Natural killer cell treated with Interleukin-12 subunit alpha and Interleukin-12 subunit beta and Interleukin-15 and Interleukin-18, amount 100 ng/mL, for 72 hours (primary cell): Measurements from ENCODE around the gene CD226. TPM values are rescaled to one million over a fixed set of nuclear protein-coding genes. Genes with fewer than 3 reads are reported as not detected.
A peak's percentile ranks its signal among the peaks of the same experiment; 100 is the strongest.

ENCODE experiments used
- ATAC-seq, 2 donors: fragments of 150-1000 bp; cut with Tn5 transposase in 1 of 2; sonication (Bioruptor Pico), chemical (Tn5 transposase) in 1 of 2; 2 replicates each; pipeline ENCODE4 v1.10.0; 2021
- DNase-seq: peaks from one replicate; pipeline ENCODE4 v3.0.0; 2022; ENCODE audit warnings: low spot score
- H3K27ac Mint-ChIP-seq, 2 donors: 1 replicate in 1 of 2; 2 replicates in 1 of 2; pipeline ENCODE4 v1.8.0; 2022; ENCODE audit warnings: mixed read lengths in 2 of 2, mild to moderate bottlenecking in 1 of 2, moderate library complexity in 1 of 2
- H3K27me3 Mint-ChIP-seq, 2 donors: 1 replicate in 1 of 2; 2 replicates in 1 of 2; pipeline ENCODE4 v1.8.0; 2022; ENCODE audit warnings: mixed read lengths in 2 of 2
- H3K36me3 Mint-ChIP-seq: one replicate; pipeline ENCODE4 v1.8.0; 2022; ENCODE audit warnings: mixed read lengths
- H3K4me1 Mint-ChIP-seq, 2 donors: 1 replicate in 1 of 2; 2 replicates in 1 of 2; pipeline ENCODE4 v1.8.0; 2022; ENCODE audit warnings: low read depth in 2 of 2, mixed read lengths in 2 of 2, mild to moderate bottlenecking in 1 of 2
- H3K4me3 Mint-ChIP-seq: one replicate; pipeline ENCODE4 v1.8.0; 2022; ENCODE audit warnings: mixed read lengths
- H3K9me3 Mint-ChIP-seq: 2 replicates; pipeline ENCODE4 v1.8.0; 2022; ENCODE audit warnings: mixed read lengths
- total RNA-seq, 2 donors: library from RNA; stranded (reverse); gene quantifications; one replicate each; pipeline ENCODE4 v1.2.3, GENCODE V29; 2022

The CD226 gene
- total RNA-seq = 100 to 1,000 TPM; 153 to 181 TPM

DNA sequence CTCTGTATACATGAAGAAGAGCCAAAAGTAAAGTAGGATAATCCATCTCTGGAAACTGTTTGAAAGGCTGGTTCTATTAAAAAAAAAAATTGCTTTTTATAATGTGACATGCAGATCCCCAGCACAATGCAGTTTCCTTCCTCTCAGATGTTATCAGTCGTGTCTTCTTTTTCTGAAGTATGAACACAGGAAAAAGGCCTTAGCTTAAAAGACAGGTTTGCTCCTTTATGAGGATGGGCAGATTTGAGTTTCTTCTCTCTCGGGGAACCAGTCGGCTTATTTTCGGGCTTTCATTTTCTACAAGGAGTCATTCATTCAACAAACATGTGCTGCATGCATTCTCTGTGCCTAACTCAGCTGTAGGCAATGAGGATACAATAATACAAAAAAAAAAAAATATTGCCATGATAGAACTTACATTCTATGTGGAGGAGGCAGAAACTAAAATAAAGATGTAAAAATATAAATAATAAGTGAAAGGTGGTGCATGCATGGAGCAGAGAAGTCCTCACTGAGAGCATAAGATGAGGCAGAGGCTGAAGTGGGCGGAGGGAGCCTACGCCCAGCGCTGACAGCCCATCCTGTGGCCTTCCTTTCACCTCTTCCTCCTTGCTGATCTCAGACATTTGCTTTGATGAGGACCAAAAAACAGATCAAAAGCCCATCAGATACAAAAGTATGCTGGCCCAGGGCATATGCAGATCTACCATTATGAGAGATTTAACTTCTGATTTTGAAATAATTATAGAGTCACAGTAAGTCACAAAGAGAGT, at the start of gene CD226:
Gene CD226 (minus strand): TSS at position 513 of the 773 bp plus-strand sequence. CDS start 467 bp downstream, at position 46.
- Mint-ChIP-seq H3K4me1 (peaks cover 44 to 53% of the 10 kb centered on the region in 2 donors), H3K27ac (no peak within 1 kb of the TSS), H3K9me3 (peaks cover 9% of the 10 kb centered on the region), H3K36me3 (peaks cover 51% of the 10 kb centered on the region), H3K27me3 (no peaks in the 10 kb centered on the region), H3K4me3 (no peak within 1 kb of the TSS)
- peak; percentile 68 for DNase-seq
- peak; percentile 74 to 77 for ATAC-seq

DNA sequence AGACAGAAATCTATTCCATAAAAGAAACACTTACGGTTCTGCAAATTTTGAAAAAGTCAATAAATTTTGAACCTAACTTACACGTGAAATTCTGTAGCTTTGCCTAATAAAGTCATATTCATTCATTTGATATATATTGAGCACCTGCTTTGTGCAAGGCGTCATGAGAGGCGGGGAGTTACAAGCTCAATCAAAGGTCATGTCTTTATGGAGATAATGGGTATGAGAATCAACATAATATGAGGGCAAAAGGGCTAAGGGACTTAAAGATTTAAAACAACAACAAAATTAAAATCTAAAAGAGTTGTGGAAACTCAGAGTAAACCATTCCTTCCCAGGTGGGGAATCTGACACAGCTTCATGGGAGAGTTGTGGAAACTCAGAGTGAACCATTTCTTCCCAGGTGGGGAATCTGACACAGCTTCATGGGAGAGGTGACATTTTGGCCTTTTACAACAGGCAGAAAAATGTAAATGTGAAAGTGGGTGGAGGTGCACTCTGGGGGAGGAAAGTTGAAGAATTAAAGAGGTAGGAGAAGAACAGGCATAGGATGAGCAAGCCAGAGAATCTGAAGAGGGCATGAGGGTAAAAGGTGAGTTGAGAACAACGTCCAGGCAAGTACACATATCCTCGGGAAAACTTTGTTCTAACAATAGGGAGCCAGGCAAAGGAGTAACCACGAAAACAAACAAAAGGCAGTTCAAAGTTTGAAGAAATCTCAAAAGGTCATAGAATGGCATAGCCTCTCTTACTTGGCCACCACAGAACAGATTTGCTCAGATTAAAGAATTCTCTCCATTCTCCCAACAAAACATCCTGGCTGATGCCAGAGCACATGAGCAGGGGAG, 49.5 kb upstream of the CD226 start:
- Mint-ChIP-seq H3K36me3 (peaks cover 28% of the 10 kb centered on the region), H3K27me3 (no peaks in the 10 kb centered on the region), H3K27ac (no peak overlapping the region), H3K4me1 (peaks cover 0 to 7% of the 10 kb centered on the region in 2 donors), H3K4me3 (no peak overlapping the region), H3K9me3 (no peaks in the 10 kb centered on the region)
- ATAC-seq (no peak), DNase-seq (no peak)

DNA sequence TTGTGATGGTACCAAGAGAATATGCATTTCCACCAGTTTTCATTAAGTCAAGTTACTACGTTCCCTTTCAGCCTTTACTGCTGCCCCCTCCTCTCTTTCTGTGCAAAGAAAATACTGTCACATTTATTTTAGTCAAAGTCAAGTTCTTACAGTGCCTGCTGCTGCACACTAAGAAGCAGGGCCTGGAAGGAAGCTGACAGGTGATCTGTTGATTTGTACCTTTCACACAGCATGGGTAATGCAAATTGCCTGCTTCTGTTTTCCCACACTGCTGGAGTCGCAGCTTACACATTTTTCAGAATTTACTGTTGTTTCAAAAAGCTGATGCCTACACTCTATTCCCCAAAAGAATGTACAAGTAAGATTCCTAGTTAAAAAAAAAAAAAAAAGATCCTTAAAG, 48.7 kb upstream of the CD226 start:
- Mint-ChIP-seq H3K36me3 (peaks cover 30% of the 10 kb centered on the region), H3K9me3 (no peaks in the 10 kb centered on the region), H3K27ac (no peak overlapping the region), H3K27me3 (no peaks in the 10 kb centered on the region), H3K4me1 (peaks cover 0 to 7% of the 10 kb centered on the region in 2 donors), H3K4me3 (no peak overlapping the region)
- no peak for DNase-seq
- no peak for ATAC-seq

DNA sequence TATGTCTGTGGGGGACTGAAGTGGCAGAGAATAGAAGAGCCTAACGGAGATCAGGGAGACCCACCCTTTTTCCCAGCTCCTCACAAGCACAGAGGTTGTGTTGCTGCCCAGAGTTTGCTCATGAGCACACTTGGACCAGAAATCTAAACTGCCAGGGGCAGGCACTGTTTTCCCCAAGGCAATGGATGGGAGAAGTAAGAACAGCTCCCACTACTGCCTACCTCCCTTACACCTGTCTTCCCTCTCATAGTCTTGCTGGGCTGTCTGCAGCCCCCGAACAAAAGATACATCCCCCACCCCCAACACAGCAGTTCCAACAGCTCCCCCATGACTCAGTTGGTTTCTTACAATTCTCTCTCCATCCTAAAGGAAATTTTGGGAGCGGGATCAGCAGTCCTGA, 48.1 kb upstream of the CD226 start:
- peaks cover 30% of the 10 kb centered on the region for H3K36me3 Mint-ChIP-seq
- H3K4me3 Mint-ChIP-seq = no peak overlapping the region
- DNase-seq = no peak

DNA sequence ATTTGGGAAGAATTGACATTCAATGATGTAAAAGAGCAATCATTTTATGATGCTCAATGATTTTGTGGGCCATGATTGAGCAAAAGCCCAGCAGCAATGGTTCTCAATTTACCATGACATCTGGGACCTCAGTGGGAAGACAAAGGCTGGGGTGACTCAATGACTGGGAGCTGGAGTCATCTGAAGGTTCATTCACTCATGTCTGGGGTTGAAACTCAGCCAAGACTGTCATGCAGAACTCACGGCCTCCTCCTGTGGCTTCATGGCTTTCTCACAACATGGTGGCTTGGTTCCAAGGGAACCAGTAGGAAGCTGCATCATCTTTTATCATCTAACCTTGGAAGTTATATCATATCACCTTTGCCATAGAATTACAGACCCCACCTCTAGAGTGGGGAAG, 45.1 kb upstream of the CD226 start:
- Mint-ChIP-seq H3K4me1 (peaks cover 0 to 6% of the 10 kb centered on the region in 2 donors), H3K9me3 (peaks cover 9% of the 10 kb centered on the region), H3K4me3 (no peak overlapping the region), H3K36me3 (peaks cover 50% of the 10 kb centered on the region), H3K27me3 (no peaks in the 10 kb centered on the region), H3K27ac (no peak overlapping the region)
- ATAC-seq = no peak
- no peak for DNase-seq

More for the DNA sequence above, 48.1 kb upstream of the CD226 start:
- Mint-ChIP-seq H3K27ac (no peak overlapping the region), H3K9me3 (no peaks in the 10 kb centered on the region), H3K4me1 (peaks cover 0 to 7% of the 10 kb centered on the region in 2 donors), H3K27me3 (no peaks in the 10 kb centered on the region)
- no peak for ATAC-seq

DNA sequence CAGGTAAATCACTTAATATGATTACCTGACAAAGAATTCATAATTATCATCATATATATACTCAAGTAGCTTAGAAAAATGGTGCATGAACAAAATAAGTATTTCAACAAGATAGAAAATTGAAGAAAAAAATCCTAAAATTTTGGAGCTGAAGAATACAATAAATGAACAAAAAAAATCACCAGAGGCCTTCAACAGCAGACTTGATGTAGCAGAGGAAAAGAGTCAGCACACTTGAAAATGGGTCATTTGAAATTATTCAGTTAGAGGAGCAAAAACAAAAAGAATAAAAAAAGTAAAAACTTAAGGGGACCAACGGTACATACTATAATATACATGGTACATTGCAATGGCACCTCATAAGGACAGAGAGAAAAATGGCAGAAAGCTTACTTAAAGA, 40.2 kb upstream of the CD226 start:
- Mint-ChIP-seq H3K36me3 (peaks cover 48% of the 10 kb centered on the region), H3K27ac (peak overlapping the region in 1 of 2 donors; percentile 40), H3K4me1 (peaks cover 5 to 10% of the 10 kb centered on the region in 2 donors), H3K27me3 (no peaks in the 10 kb centered on the region), H3K4me3 (no peak overlapping the region), H3K9me3 (peaks cover 17% of the 10 kb centered on the region)
- ATAC-seq (no peak), DNase-seq (no peak)

DNA sequence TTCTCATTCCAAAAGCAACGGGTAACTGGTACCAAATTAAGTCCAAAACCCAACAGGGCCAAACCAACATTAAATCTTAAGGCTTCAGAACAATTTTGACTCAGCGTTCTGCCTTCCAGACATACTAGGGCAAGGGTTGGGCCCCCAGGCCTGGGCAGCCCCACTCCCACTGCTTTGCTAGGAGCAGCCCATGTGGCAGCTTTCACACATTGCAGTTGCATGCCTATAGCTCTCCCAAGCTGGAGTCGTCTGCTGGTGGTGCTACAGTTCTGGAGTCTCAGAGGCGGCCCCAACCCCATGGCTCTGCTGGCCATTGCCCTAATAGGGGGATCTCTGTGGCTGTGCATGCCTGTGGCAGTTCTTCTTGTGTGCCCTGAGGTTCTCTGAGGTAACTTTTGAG, 37.6 kb upstream of the CD226 start:
- Mint-ChIP-seq H3K4me3 (no peak overlapping the region), H3K36me3 (peaks cover 48% of the 10 kb centered on the region), H3K27me3 (no peaks in the 10 kb centered on the region), H3K27ac (no peak overlapping the region), H3K4me1 (peaks cover 31 to 33% of the 10 kb centered on the region in 2 donors), H3K9me3 (peaks cover 17% of the 10 kb centered on the region)
- DNase-seq = no peak
- no peak for ATAC-seq

DNA sequence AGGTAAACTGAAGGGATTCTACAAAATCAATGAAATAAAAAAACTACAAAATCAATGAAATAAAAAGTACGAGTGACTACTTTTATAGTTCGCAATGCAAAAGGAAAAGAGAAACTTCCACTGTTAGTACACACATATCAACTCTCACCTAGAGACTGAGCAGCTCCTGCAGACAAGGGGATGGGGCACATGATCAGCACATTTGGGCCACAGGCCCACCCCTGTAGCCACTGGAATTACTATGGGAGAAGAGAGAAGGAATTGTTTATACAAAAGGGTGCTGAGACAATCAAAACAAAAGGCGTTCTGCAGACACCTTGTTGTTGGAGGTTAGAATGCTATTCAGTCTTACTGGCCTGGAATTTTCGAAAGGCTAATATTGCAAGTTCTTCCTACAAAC, 34.7 kb upstream of the CD226 start:
- peak overlapping the region; percentile 88 to 93 for H3K27ac Mint-ChIP-seq
- ATAC-seq (no peak), DNase-seq (no peak)
- peaks cover 10% of the 10 kb centered on the region for H3K9me3 Mint-ChIP-seq
- H3K36me3 Mint-ChIP-seq = peaks cover 34% of the 10 kb centered on the region
- H3K27me3 Mint-ChIP-seq = no peaks in the 10 kb centered on the region
- peak overlapping the region; percentile 79 for H3K4me3 Mint-ChIP-seq
- peaks cover 53 to 59% of the 10 kb centered on the region in 2 donors for H3K4me1 Mint-ChIP-seq

DNA sequence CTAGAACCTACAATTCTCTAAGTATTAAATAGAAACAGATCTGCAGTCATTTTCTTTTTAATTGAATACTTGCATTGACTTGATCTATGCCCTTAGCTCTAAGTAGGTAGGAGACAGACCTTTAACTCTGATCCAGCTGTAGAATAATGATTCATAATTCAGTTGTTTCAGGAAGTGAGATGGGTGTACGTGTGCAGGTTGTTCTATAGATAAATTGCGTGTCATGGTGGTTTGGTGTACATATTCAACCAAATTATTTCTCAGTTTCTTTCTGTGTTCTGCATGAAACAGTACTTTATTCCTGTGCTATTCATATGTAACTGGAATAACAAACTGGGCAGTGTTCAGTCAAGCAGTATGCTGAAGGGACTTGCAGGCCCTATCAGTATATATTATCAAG, 34.3 kb upstream of the CD226 start:
- peak overlapping the region; percentile 79 for H3K4me3 Mint-ChIP-seq
- DNase-seq (no peak), ATAC-seq (peak; percentile 48 to 53)
- peaks cover 6% of the 10 kb centered on the region for H3K9me3 Mint-ChIP-seq
- peaks cover 57 to 62% of the 10 kb centered on the region in 2 donors for H3K4me1 Mint-ChIP-seq
- peaks cover 34% of the 10 kb centered on the region for H3K36me3 Mint-ChIP-seq
- H3K27me3 Mint-ChIP-seq = no peaks in the 10 kb centered on the region
- H3K27ac Mint-ChIP-seq = peak overlapping the region; percentile 88 to 93

DNA sequence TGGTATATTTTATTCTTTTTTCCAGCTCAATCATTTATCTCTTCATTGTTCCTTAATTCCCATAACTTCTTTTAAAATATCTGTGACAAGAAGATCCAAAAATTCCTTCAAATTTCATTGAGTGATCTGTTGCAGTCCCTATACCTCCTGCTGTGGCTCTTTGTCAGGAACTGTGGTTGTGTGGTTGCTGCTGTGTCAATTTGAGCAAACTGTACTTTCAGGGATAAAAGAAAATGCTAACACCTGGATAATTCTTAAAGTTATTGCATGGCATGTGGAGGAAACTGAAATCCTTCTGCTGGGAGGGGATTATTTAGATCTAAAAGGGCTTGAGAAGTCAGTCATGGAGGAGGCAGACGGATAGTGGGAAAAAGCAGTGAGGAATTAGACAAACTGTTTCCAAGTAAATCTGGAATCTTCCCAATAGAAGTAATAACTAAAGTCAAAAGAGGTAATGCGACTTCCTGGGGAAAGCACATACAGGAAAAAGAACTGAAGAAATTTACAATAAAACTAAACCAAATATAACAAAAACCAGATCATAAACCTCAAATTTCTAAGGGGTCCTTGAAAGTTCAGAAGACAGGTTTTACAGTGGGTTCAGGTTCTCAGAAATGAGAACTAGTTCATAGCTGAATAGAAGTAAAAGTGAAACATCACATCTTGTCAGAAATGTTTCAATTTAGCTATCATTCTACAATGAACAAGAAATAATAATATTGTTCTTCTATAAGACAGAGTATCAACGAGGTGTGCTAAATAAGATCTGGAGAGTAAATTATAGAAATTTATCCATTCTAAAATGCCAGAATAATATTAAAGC, 33.5 kb upstream of the CD226 start:
- peak overlapping the region; percentile 79 for H3K4me3 Mint-ChIP-seq
- H3K4me1 Mint-ChIP-seq = peaks cover 62% of the 10 kb centered on the region in 2 donors
- H3K27me3 Mint-ChIP-seq = no peaks in the 10 kb centered on the region
- H3K27ac Mint-ChIP-seq = peak overlapping the region; percentile 88 to 93
- ATAC-seq = peak; percentile 50 to 52
- peaks cover 34% of the 10 kb centered on the region for H3K36me3 Mint-ChIP-seq
- H3K9me3 Mint-ChIP-seq = peaks cover 7% of the 10 kb centered on the region
- DNase-seq = no peak

DNA sequence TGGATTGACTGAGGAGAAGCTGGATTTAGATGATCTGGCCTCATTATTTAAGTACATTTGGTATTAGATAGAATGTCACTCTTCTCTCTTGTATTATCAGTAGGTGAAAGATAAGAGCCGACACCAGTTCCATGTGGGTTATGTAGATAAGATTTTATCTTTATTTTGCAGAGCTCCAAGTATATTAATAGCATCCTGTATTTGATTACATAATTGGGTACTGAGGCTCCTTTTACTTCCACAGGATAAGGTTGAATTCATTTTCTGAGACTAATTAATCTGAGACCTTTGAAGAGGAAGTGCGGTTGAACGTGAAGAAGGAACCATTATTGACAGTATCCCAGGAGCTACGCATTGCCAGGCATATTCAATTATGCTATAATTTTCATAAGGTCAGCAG, 32.8 kb upstream of the CD226 start:
- Mint-ChIP-seq H3K27ac (peak overlapping the region; percentile 88 to 93), H3K4me1 (peaks cover 62 to 66% of the 10 kb centered on the region in 2 donors), H3K9me3 (peaks cover 13% of the 10 kb centered on the region), H3K4me3 (peak overlapping the region; percentile 79), H3K36me3 (peaks cover 37% of the 10 kb centered on the region), H3K27me3 (no peaks in the 10 kb centered on the region)
- no peak for DNase-seq
- no peak for ATAC-seq

DNA sequence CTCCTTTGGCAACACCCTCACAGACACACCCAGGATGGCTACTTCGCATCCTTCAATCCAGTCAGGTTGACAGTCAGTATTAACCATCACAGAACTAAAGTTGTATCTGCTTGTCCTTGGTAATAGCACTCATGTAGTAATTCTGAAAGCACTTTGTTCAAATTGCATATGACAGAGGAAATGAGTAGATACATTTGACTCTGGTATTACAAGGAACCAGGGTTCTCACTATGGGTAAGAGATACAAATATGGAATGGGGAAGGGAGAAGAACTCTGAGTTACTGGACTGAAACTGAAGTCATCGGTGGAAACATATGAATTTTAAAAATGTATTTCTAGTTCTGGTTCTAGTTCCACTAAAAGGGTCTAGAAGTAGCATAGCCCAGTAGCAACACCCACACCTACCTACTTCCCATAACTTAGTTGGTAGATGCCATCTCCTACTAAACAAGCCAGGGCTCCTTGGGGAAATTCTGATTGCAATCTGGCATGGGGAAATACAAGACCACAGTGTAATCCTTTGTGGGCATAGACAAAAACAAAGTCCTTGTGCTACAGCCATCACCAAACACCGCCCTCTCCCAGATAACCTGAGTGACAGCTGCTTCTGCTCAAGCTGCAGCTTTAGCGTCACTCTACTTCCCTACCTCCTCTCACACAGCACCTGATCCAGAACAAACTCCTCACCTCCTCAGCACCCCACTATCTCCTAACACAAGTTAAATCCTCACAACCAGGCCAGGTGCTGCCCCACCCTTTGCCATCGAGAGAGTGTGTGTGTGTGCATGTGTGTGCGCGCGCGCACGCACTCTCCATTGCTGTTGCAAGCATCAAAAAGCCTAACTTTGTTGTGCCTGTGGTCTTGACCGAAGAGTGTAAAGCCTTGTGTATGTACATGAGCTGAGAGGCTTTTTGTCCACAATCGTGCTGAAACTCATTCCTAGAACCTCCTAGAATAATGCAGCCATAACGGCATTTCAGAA, 31.4 kb upstream of the CD226 start:
- H3K27ac Mint-ChIP-seq = peak overlapping the region; percentile 88 to 93
- H3K4me1 Mint-ChIP-seq = peaks cover 68 to 71% of the 10 kb centered on the region in 2 donors
- DNase-seq (no peak), ATAC-seq (peak; percentile 89)
- H3K27me3 Mint-ChIP-seq = no peaks in the 10 kb centered on the region
- peak overlapping the region; percentile 79 for H3K4me3 Mint-ChIP-seq
- H3K9me3 Mint-ChIP-seq = peaks cover 13% of the 10 kb centered on the region
- peaks cover 43% of the 10 kb centered on the region for H3K36me3 Mint-ChIP-seq
